GM12878 (cell line): ENCODE data around the gene ZNF429. TPM values are rescaled to one million over a fixed set of nuclear protein-coding genes. Genes with fewer than 3 reads are reported as not detected.

ENCODE experiments used
- ATAC-seq: fragments of 200-7000 bp; cut with Tn5 transposase; 3 replicates; pipeline ENCODE4 v1.9.1; 2020; ENCODE audit warnings: mild to moderate bottlenecking, moderate library complexity
- BruUV-seq: library from RNA; stranded (reverse); fragments of 400-500 nt; replicated peaks from 2 replicates; lab custom pipeline; 2021; lab: Mats Ljungman, UMichigan
- CTCF ChIA-PET: fragments of 300-600 bp; sonication (Branson Sonifier 250); formaldehyde crosslinking; extraction: SDS; loops from one replicate; lab custom pipeline; 2021; ENCODE audit warnings: inconsistent platforms; lab: Yijun Ruan, JAX
- POLR2A ChIA-PET: fragments of 350-600 bp; formaldehyde crosslinking; extraction: SDS; loops from one replicate; lab custom pipeline; 2021; ENCODE audit warnings: inconsistent platforms; lab: Charles Lee
- RAD21 ChIA-PET: fragments of 300-600 bp; sonication (Branson Sonifier 250); formaldehyde crosslinking; loops from one replicate; lab custom pipeline; 2023; ENCODE audit warnings: antibody characterized with exemption; ENCODE audit not compliant: unreplicated experiment; lab: Charles Lee
- SMC1A ChIA-PET: fragments of 300-600 bp; sonication (Branson Sonifier 250); formaldehyde crosslinking; loops from one replicate; lab custom pipeline; 2023; ENCODE audit not compliant: unreplicated experiment, uncharacterized antibody; lab: Charles Lee
- DNase-seq: peaks from one replicate; pipeline ENCODE4 v3.0.0-alpha.2; 2011; ENCODE audit warnings: low read depth, low spot score
- FAIRE-seq: peaks from 3 replicates; lab custom pipeline; 2011; peaks lifted over from hg19 to GRCh38; lab: Jason Lieb, UNC
- H2AFZ ChIP-seq: 2 replicates; pipeline ENCODE4 v1.6.0; 2011; ENCODE audit warnings: low read depth, low read length, control low read depth; ENCODE audit not compliant: control insufficient read depth
- H3K27ac ChIP-seq: 2 replicates; pipeline ENCODE4 v1.5.1; 2011; ENCODE audit warnings: control low read depth; ENCODE audit not compliant: control insufficient read depth, insufficient read depth
- H3K27me3 ChIP-seq, 2 experiments: replicated peaks in 1 of 2; 2 replicates each; pipeline versions ENCODE4 v1.6.0 to v1.6.1; 2011; ENCODE audit warnings: low read length in 1 of 2; ENCODE audit not compliant: control insufficient read depth in 2 of 2, insufficient read depth in 2 of 2
- H3K36me3 ChIP-seq, 2 experiments: 2 replicates each; pipeline ENCODE4 v1.5.1; 2011; ENCODE audit warnings: low read length in 1 of 2; ENCODE audit not compliant: control insufficient read depth in 2 of 2, insufficient read depth in 2 of 2
- H3K4me1 ChIP-seq: 2 replicates; pipeline ENCODE4 v1.6.1; 2011; ENCODE audit warnings: mild to moderate bottlenecking, low read length, moderate library complexity, mixed read lengths; ENCODE audit not compliant: control insufficient read depth, insufficient read depth
- H3K4me2 ChIP-seq: 2 replicates; pipeline ENCODE4 v1.6.0; 2011; ENCODE audit warnings: control low read depth; ENCODE audit not compliant: control insufficient read depth, insufficient read depth
- H3K4me3 ChIP-seq: fragments of 200-600 bp; sonication (generic); 2 replicates; pipeline ENCODE4 v1.5.1; 2016
- H3K79me2 ChIP-seq: 2 replicates; pipeline ENCODE4 v1.6.0; 2011; ENCODE audit warnings: low read length; ENCODE audit not compliant: control insufficient read depth, insufficient read depth
- H3K9ac ChIP-seq: 2 replicates; pipeline ENCODE4 v1.8.0; 2011; ENCODE audit warnings: low read length, control low read depth, mixed read lengths; ENCODE audit not compliant: control insufficient read depth, insufficient read depth
- H3K9me3 ChIP-seq: replicated peaks from 3 replicates; pipeline ENCODE4 v1.5.1; 2011; ENCODE audit warnings: mild to moderate bottlenecking, low read length; ENCODE audit not compliant: control insufficient read depth, insufficient read depth
- H4K20me1 ChIP-seq: 2 replicates; pipeline ENCODE4 v1.6.0; 2011; ENCODE audit not compliant: control insufficient read depth, insufficient read depth
- CEBPZ ChIP-seq: fragments of 150-350 bp; IDR thresholded peaks from 2 replicates; pipeline ENCODE4 v1.6.1; 2016; ENCODE audit warnings: low read depth, low read length
- EED ChIP-seq: sonication (generic); IDR thresholded peaks from 2 replicates; pipeline ENCODE4 v1.6.1; 2016; ENCODE audit warnings: antibody characterized with exemption, low read depth
- EZH2 ChIP-seq: IDR thresholded peaks from 2 replicates; pipeline ENCODE4 v1.6.1; 2012; ENCODE audit warnings: low read depth, mild to moderate bottlenecking, control low read depth, inconsistent platforms, low read length, borderline replicate concordance; ENCODE audit not compliant: control insufficient read depth
- HDAC2 ChIP-seq: fragments of 200-600 bp; sonication (generic); IDR thresholded peaks from 2 replicates; pipeline ENCODE4 v1.6.1; 2017
- JUNB ChIP-seq: IDR thresholded peaks from 2 replicates; pipeline ENCODE4 v1.6.1; 2016; ENCODE audit warnings: antibody characterized with exemption, mild to moderate bottlenecking
- WGBS: methylation state at CpG from one replicate; pipeline ENCODE4 v1.1.6; 2016; ENCODE audit warnings: low lambda C conversion rate; ENCODE audit not compliant: insufficient replicate concordance, insufficient coverage; ENCODE audit errors: missing lambda C conversion rate; 5-methylcytosine and 5-hydroxymethylcytosine counted together
- in situ Hi-C: fragments of 300-500 bp; cut with MboI; formaldehyde crosslinking; loops from 9 replicates; pipeline ENCODE4 v1.14.3; 2018; ENCODE audit warnings: mixed read lengths
- intact Hi-C: fragments of 100-400 bp; cut with micrococcal nuclease; formaldehyde crosslinking; loops from one replicate; pipeline ENCODE4 v1.14.2; 2022; ENCODE audit not compliant: unreplicated experiment
- polyA plus RNA-seq, 11 experiments: library from polyadenylated mRNA; depleted of rRNA in 4 of 11; unstranded in 6 of 11; stranded (reverse) in 5 of 11; fragments of >200 nt; fragmentation: Nextera tagmentation in 4 of 11; fragmentation: Illumina TruSeq in 1 of 11; extraction: Ambion mirVana in 4 of 11; extraction: Trizol in 1 of 11; gene quantifications; 1 replicate in 1 of 11; 2 replicates in 10 of 11; pipeline versions ENCODE4 v1.2.1 to v1.2.3, GENCODE V29; 2011 to 2016; ENCODE audit warnings: inconsistent platforms in 2 of 11, missing spikeins in 2 of 11, low read depth in 1 of 11
- total RNA-seq, 4 experiments: library from RNA; depleted of rRNA in 3 of 4; stranded (reverse); fragments of >200 nt in 3 of 4; fragmentation: Illumina TruSeq in 1 of 4; extraction: Trizol in 1 of 4; gene quantifications; 2 replicates each; pipeline versions ENCODE4 v1.2.1 to v1.2.3, GENCODE V29; 2013 to 2021

ZNF429 gene
- total and polyA plus RNA-seq, 10 of the 15 experiments (the other 5 are each of a cell fraction or from before 2014, with no cell fraction given), result 1.4 to 4.3 (median 2.8) TPM

- no peak for TF ChIP-seq JUNB
Observed at GRCh38 chr19:21584537-21584936, 79.1 kb downstream of the ZNF429 start (continued).

- H3K4me2 ChIP-seq, result no peak overlapping the region
- H3K27ac ChIP-seq, result no peak overlapping the region
- no peak overlapping the region for H2AFZ ChIP-seq
- H3K27me3 ChIP-seq, result no peaks in the 10 kb centered on the region
- DNase-seq, result no peak
- ATAC-seq, result no peak
- ChIA-PET SMC1A (interaction anchor here (0.6 kb wide), 1 partner anchor 1898 kb away, joined by 3 read pairs; no protein-coding TSS in a partner anchor), RAD21 (no interaction called here)
- no TSS peak for BruUV-seq
- intact Hi-C loops, result no loop called here
- H3K79me2 ChIP-seq, result no peaks in the 10 kb centered on the region
- 51% methylated on average over 12 of the region's 12 CpGs for WGBS
- H3K9me3 ChIP-seq, result peaks cover 4% of the 10 kb centered on the region; the same call in 2 of the 3 replicates
- no peak for TF ChIP-seq EED
- TF ChIP-seq EZH2, result no peak
- no peak for TF ChIP-seq CEBPZ
- TF ChIP-seq HDAC2, result no peak
- TF ChIP-seq, all 136 proteins: peak for 0
- Histone ChIP-seq H3K9ac (no peak overlapping the region), H3K4me3 (no peak overlapping the region), H4K20me1 (no peaks in the 10 kb centered on the region), H3K36me3 (no peaks in the 10 kb centered on the region), H3K4me1 (no peaks in the 10 kb centered on the region)
- CTCF ChIA-PET, result no interaction called here
- in situ Hi-C loops, result no loop called here
- no peak for FAIRE-seq
- POLR2A ChIA-PET, result no interaction called here
Observed at GRCh38 chr19:21585281-21585890, 80.0 kb downstream of the ZNF429 start.
